K562 (cell line): Measurements from ENCODE around the gene HOXD13. TPM values are rescaled to one million over a fixed set of nuclear protein-coding genes. Genes with fewer than 3 reads are reported as not detected.
A peak's percentile ranks its signal among the peaks of the same experiment; 100 is the strongest.

ENCODE experiments used
- BRF1 ChIP-seq: IDR thresholded peaks from 3 replicates; pipeline ENCODE4 v1.6.1; 2011; ENCODE audit warnings: borderline replicate concordance, mild to moderate bottlenecking; ENCODE audit not compliant: insufficient read length; ENCODE audit errors: extremely low read depth
- NR4A1 ChIP-seq, 2 experiments: fragments of 250-450 bp in 1 of 2; fragments of 450-650 bp in 1 of 2; sonication (Bioruptor Pico) in 1 of 2; IDR thresholded peaks; 2 replicates each; pipeline versions ENCODE4 v1.4.0 to v1.6.1; 2016 to 2020; ENCODE audit warnings: mild to moderate bottlenecking in 2 of 2, missing compliant biosample characterization in 1 of 2, missing genetic modification characterization in 1 of 2, moderate library complexity in 1 of 2
- PPARD ChIP-seq: fragments of 250-450 bp; sonication (Bioruptor Pico); IDR thresholded peaks from 2 replicates; pipeline ENCODE4 v1.8.0; 2022; ENCODE audit warnings: inconsistent platforms, mild to moderate bottlenecking, moderate library complexity
- RFX5 ChIP-seq: IDR thresholded peaks from 2 replicates; pipeline ENCODE4 v1.6.1; 2011; ENCODE audit warnings: low read depth, mild to moderate bottlenecking, improper control_type of control experiment, low read length
- SMC3 ChIP-seq: conservative IDR thresholded peaks from 2 replicates; pipeline ENCODE4 v1.6.1; 2011; ENCODE audit warnings: low read depth, low read length, improper control_type of control experiment; ENCODE audit not compliant: insufficient read depth
- ZBTB7A ChIP-seq: IDR thresholded peaks from 2 replicates; pipeline ENCODE4 v1.6.1; 2011; ENCODE audit warnings: low read depth, mild to moderate bottlenecking, low read length, moderate library complexity, borderline replicate concordance; ENCODE audit not compliant: control insufficient read depth
- ZEB2 ChIP-seq: fragments of 450-650 bp; IDR thresholded peaks from 2 replicates; pipeline ENCODE4 v1.6.1; 2016
- ZNF274 ChIP-seq: IDR thresholded peaks from 2 replicates; pipeline ENCODE4 v1.6.1; 2011; ENCODE audit warnings: low read depth, mild to moderate bottlenecking, low read length, moderate library complexity, borderline replicate concordance
- polyA plus RNA-seq, 8 experiments: library from polyadenylated mRNA; depleted of rRNA in 4 of 8; stranded (reverse) in 5 of 8; unstranded in 3 of 8; fragments of >200 nt; fragmentation: Nextera tagmentation in 2 of 8; fragmentation: Illumina TruSeq in 1 of 8; extraction: Ambion mirVana in 2 of 8; extraction: Trizol in 1 of 8; gene quantifications; 2 replicates each; pipeline versions ENCODE4 v1.2.1 to v1.2.3, GENCODE V29; 2011 to 2014; ENCODE audit warnings: inconsistent platforms in 1 of 8, missing spikeins in 1 of 8
- total RNA-seq, 7 experiments: library from RNA; depleted of rRNA in 6 of 7; stranded (reverse); fragments of >200 nt in 6 of 7; fragmentation: Illumina TruSeq in 2 of 7; extraction: Trizol in 2 of 7; gene quantifications; 2 replicates each; pipeline versions ENCODE4 v1.2.1 to v1.2.3, GENCODE V29; 2011 to 2021; ENCODE audit warnings: low replicate concordance in 1 of 7
- TF ChIP-seq, protein P1 (sequence below): fragments of 250-450 bp; sonication (Bioruptor Pico); IDR thresholded peaks from 2 replicates; pipeline ENCODE4 v1.8.0; 2022; ENCODE audit warnings: inconsistent platforms, mild to moderate bottlenecking, moderate library complexity, borderline replicate concordance
- TF ChIP-seq, protein P2 (sequence below), 2 experiments: fragments of 450-650 bp; formaldehyde crosslinking in 1 of 2; IDR thresholded peaks; 2 replicates each; pipeline versions ENCODE4 v1.4.0 to v1.6.1; 2014 to 2020; ENCODE audit warnings: mild to moderate bottlenecking in 2 of 2, borderline replicate concordance in 1 of 2, low read depth in 1 of 2

Gene HOXD13
- total and polyA plus RNA-seq, 9 of the 15 experiments (the other 6 are each of a cell fraction or from before 2014, with no cell fraction given), result 0.03 to 0.04 TPM; not detected in 7

DNA sequence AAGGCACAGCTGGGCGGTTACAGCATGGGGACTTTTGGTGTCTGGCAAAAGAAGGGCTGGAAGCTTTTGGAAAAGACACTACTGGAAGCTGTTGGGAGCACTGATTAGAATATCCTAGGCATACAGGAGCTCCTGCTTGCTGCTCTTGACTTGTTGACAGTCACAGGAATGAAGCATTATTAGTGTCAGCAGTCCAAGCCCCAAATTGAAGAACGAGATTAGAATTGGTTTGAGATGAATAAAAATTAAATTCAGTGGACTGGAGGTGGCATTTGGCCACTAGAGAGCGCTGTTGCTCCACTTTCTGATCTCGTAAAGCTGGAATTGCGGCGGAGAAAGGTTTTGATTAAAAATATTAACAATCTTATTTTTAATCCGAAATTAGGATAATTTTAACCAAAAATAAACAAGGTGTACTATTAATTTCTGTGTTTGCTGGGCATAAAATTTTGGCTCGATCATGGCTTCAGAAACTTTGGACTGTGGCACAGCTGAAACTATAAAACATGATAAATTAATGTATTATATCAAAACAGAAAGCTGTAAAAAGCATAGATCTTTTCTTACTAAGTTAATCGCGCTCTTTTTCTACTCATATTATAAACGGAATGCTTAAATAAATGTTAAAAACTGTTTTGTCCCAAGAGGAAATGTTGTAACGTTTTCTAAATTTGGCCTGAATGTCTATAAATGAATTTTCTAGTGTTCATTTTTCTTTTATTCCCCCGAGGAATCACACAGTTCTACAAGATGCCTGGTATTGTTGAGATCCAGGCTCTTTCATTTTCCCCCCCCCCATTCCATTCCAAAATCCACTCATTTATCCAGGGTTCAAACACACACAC, 34.6 kb downstream of the HOXD13 start (continued):
- TF ChIP-seq BRF1 (no peak), ZBTB7A (no peak), ZNF274 (no peak), RFX5 (no peak), SMC3 (peak; percentile 66), NR4A1 (CRISPR knock-in tag; IDR thresholded peaks at IDR 0.05) (no peak), NR4A1 (tag; IDR thresholded peaks at IDR 0.05) (no peak), ZEB2 (no peak), PPARD (CRISPR knock-in tag) (no peak)
- TF ChIP-seq, protein P1, sequence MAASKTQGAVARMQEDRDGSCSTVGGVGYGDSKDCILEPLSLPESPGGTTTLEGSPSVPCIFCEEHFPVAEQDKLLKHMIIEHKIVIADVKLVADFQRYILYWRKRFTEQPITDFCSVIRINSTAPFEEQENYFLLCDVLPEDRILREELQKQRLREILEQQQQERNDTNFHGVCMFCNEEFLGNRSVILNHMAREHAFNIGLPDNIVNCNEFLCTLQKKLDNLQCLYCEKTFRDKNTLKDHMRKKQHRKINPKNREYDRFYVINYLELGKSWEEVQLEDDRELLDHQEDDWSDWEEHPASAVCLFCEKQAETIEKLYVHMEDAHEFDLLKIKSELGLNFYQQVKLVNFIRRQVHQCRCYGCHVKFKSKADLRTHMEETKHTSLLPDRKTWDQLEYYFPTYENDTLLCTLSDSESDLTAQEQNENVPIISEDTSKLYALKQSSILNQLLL, result no peak
- TF ChIP-seq, protein P2, sequence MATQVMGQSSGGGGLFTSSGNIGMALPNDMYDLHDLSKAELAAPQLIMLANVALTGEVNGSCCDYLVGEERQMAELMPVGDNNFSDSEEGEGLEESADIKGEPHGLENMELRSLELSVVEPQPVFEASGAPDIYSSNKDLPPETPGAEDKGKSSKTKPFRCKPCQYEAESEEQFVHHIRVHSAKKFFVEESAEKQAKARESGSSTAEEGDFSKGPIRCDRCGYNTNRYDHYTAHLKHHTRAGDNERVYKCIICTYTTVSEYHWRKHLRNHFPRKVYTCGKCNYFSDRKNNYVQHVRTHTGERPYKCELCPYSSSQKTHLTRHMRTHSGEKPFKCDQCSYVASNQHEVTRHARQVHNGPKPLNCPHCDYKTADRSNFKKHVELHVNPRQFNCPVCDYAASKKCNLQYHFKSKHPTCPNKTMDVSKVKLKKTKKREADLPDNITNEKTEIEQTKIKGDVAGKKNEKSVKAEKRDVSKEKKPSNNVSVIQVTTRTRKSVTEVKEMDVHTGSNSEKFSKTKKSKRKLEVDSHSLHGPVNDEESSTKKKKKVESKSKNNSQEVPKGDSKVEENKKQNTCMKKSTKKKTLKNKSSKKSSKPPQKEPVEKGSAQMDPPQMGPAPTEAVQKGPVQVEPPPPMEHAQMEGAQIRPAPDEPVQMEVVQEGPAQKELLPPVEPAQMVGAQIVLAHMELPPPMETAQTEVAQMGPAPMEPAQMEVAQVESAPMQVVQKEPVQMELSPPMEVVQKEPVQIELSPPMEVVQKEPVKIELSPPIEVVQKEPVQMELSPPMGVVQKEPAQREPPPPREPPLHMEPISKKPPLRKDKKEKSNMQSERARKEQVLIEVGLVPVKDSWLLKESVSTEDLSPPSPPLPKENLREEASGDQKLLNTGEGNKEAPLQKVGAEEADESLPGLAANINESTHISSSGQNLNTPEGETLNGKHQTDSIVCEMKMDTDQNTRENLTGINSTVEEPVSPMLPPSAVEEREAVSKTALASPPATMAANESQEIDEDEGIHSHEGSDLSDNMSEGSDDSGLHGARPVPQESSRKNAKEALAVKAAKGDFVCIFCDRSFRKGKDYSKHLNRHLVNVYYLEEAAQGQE (IDR thresholded peaks at IDR 0.05; ENCODE audit: borderline replicate concordance), result peak; percentile 62; the same call in 1 of the 2 replicates
- TF ChIP-seq, protein P2 (CRISPR knock-in tag; IDR thresholded peaks at IDR 0.05; ENCODE audit: low read depth), result no peak
